Activated naive CD8-positive, alpha-beta T cell treated with anti-CD3 and anti-CD28 coated beads, Interleukin-2, amount 50 U/mL, for 24 hours (primary cell): ENCODE measurements around the gene KCNE1.
"Not testable (repeated sequence)": the region's sequence is repeated elsewhere in the genome, so short reads cannot be mapped to it uniquely, and the experiment has no call there.

Experiments
- ATAC-seq: fragments of 150-1000 bp; cut with Tn5 transposase; one replicate; pipeline ENCODE4 v1.10.0; 2021
- DNase-seq: peaks from one replicate; pipeline ENCODE4 v3.0.0; 2021
- H3K27ac Mint-ChIP-seq: one replicate; pipeline ENCODE4 v1.8.0; 2021; ENCODE audit warnings: mild to moderate bottlenecking, mixed read lengths
- H3K27me3 Mint-ChIP-seq: one replicate; pipeline ENCODE4 v1.8.0; 2021; ENCODE audit warnings: mixed read lengths
- H3K36me3 Mint-ChIP-seq: one replicate; pipeline ENCODE4 v1.8.0; 2021; ENCODE audit warnings: low read depth, mixed read lengths
- H3K4me1 Mint-ChIP-seq: one replicate; pipeline ENCODE4 v1.8.0; 2021; ENCODE audit warnings: mixed read lengths
- H3K4me3 Mint-ChIP-seq: one replicate; pipeline ENCODE4 v1.8.0; 2021; ENCODE audit warnings: mild to moderate bottlenecking, moderate library complexity, mixed read lengths
- H3K9me3 Mint-ChIP-seq: one replicate; pipeline ENCODE4 v1.8.0; 2021; ENCODE audit warnings: mixed read lengths

KCNE1 gene

DNA sequence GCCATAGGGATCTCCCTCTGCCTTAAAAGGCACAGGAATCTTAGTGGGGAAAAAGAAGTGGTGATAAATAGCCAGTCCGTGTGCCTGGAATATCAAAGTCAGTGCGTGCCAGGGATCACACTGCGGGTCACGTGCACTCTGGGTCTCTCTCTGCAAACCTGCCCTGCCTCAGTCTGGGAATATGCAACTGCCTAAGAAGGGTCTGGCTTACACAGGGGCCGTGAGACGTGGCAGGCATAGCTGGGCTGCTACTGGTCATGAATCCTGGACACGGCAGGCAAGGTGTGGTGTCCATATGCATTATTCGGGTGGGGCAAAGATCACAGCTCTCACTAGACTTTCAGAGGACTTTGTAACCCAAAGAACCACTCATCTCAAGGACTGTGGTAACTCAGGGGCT lies 65.0 kb downstream of the KCNE1 start:
- not testable (repeated sequence) for H3K36me3 Mint-ChIP-seq, H3K27me3 Mint-ChIP-seq, H3K27ac Mint-ChIP-seq, H3K9me3 Mint-ChIP-seq, H3K4me1 Mint-ChIP-seq, DNase-seq, H3K4me3 Mint-ChIP-seq, ATAC-seq

DNA sequence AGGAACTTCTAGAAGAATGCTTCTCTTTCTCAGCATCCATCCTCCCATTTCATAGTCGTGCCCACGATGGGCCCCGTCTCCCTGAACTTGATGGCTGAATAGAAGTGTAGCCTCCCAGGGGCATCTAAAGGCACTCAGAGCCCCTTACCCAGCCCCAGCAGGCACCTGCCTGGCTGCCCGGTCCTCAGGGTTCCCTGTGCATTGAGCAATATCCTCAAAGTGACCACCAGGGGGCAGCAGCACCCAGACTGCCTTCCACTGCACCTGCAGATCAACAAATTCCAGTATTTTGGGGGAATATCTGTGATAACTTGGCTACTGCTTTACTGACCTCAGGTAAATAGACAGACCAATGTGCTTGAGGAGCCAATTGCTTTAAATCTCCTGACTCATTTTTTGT lies 68.5 kb downstream of the KCNE1 start:
- ATAC-seq, result not testable (repeated sequence)

DNA sequence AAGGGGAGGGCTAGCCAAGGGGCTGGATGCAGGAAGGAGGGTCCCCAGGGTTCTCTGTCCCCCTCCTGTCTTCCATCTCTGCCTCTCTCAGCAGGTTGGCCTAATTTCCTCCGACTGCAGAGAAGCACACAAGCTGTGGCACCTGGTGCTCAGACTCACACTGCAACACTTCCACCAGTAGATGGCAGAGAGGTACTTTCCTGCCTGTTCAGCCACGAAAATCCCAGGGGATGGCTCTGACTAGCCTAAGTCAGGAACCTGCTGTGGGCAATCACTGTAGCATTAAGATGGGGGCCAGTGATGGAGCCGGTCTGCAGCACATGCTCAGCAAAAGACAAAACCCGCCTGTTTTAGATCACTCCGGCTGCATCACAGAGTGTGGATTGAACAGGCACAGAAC lies 82.3 kb downstream of the KCNE1 start:
- H3K4me3 Mint-ChIP-seq, H3K27me3 Mint-ChIP-seq, H3K27ac Mint-ChIP-seq, DNase-seq, H3K4me1 Mint-ChIP-seq, H3K9me3 Mint-ChIP-seq, ATAC-seq, H3K36me3 Mint-ChIP-seq: not testable (repeated sequence)

More for the DNA sequence above, 68.5 kb downstream of the KCNE1 start:
- not testable (repeated sequence) for H3K27ac Mint-ChIP-seq, H3K4me1 Mint-ChIP-seq, H3K36me3 Mint-ChIP-seq, H3K4me3 Mint-ChIP-seq, H3K9me3 Mint-ChIP-seq, DNase-seq, H3K27me3 Mint-ChIP-seq

DNA sequence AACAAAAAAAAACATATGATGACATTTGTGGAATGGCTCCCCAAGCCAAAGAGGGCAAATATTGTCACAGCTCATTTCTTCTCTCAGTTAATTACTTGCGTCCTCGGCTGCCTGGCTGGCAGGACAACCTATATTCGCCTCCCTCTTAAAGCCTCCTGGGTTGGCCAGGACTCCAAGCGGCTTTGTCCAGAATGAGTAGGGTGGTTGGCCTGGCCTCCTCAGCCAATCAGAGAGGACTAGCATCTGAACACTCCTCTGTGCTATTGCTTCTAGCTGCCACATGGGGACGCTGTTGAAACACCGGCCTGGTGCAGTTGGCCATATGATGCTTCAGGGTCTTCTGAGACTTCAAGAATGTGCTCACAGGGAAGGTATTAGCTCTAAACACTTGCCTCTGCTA lies 83.6 kb downstream of the KCNE1 start:
- DNase-seq, H3K4me1 Mint-ChIP-seq, H3K4me3 Mint-ChIP-seq, H3K27me3 Mint-ChIP-seq, H3K9me3 Mint-ChIP-seq, H3K36me3 Mint-ChIP-seq, H3K27ac Mint-ChIP-seq, ATAC-seq: not testable (repeated sequence)

DNA sequence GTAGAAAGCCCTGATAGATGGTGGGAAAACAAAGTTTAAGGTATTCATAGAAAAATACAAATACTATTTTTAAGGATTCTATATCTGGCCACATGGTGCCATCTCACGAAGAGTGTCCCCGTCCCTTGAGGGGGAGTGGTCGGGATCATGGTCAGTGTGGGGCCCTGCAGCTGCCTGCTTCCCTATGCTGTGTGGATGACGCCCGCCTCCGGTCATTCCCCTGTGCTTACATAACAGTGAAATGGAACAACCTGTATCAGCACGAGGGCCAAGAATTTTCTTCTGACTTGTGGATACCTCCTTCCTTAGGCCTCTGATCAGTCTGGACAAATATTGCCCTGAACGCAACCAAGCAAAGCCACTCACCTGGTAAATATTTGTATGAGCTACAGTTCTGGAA lies 84.7 kb downstream of the KCNE1 start:
- H3K27ac Mint-ChIP-seq, H3K9me3 Mint-ChIP-seq, ATAC-seq, H3K4me3 Mint-ChIP-seq, DNase-seq, H3K27me3 Mint-ChIP-seq, H3K4me1 Mint-ChIP-seq, H3K36me3 Mint-ChIP-seq: not testable (repeated sequence)

DNA sequence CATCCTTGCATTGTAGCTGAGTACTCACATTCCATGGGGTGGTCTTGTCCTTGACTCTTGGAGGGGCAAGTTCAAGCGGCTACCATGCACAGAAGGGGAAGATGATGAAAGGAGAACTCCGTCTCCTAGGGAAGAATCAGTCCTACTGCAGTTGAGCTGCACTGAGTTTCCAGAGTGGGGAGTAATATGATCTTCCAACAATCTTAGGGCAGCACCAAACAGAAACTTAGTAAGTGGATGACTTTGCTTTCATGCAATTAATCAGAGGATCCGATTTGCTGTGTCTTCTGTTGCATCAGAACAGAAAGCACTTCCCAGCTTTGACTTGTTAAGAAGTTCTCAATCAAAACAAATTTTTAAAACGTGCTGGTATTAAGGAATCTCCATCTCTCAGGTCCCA lies 88.2 kb downstream of the KCNE1 start, which contains the start of gene SMIM34:
Gene SMIM34, minus strand, starts transcription at position 147 of the 400 bp plus-strand sequence. Its CDS starts 112 bp downstream, at position 35.
- not testable (repeated sequence) for H3K27me3 Mint-ChIP-seq, H3K9me3 Mint-ChIP-seq, H3K4me3 Mint-ChIP-seq, H3K4me1 Mint-ChIP-seq, DNase-seq, H3K27ac Mint-ChIP-seq, ATAC-seq, H3K36me3 Mint-ChIP-seq

DNA sequence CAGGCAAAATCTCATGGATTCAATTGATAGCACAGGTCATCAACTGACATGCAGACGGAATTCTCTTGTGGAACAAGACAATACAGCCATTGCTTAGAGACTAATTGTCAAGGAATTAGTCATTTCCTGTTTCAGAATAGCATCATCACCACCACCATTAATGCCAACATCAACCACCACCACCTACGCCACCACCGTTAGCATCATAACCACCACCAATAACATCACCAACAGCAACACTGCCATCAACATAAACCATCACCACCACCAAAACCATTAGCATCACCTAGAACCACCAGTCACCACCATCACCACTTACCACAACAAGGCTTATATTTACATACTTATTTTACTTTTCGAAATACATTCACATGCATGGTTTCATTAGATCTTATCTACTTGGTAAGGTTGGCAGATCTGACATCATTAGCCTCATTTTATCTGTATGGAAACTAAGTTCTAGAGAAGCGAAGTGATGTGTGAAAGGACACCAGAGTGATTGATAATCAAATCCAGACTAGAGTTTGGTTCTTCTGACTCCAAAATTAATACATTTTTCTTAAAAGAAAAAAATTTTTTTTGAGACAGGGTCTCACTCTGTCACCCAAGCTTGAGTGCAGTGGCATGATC lies 94.4 kb downstream of the KCNE1 start:
- not testable (repeated sequence) for H3K36me3 Mint-ChIP-seq

DNA sequence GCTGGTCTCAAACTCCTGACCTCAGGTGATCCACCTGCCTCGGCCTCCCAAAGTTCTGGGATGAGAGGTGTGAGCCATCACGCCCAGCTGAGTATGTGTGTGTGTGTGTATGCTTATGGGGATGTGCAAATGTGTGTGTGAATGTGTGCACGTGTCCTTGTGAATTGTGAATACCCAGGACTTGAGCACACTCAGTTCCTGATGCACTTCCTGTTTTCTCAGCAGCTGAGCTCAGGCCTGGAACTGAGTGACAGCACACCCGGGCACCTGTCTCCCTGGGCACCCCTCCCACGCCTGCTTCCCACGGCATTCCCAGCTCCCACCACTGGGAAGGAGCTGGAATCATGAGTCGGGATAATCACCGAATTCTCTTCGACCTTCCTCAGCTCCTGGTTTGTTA lies 104.7 kb downstream of the KCNE1 start:
- not testable (repeated sequence) for DNase-seq, ATAC-seq, H3K4me3 Mint-ChIP-seq, H3K27me3 Mint-ChIP-seq, H3K27ac Mint-ChIP-seq, H3K4me1 Mint-ChIP-seq, H3K9me3 Mint-ChIP-seq, H3K36me3 Mint-ChIP-seq

More for the DNA sequence above, 94.4 kb downstream of the KCNE1 start:
- ATAC-seq, result peak; percentile 79
- H3K4me1 Mint-ChIP-seq, H3K27ac Mint-ChIP-seq, H3K27me3 Mint-ChIP-seq, H3K4me3 Mint-ChIP-seq, DNase-seq, H3K9me3 Mint-ChIP-seq: not testable (repeated sequence)

DNA sequence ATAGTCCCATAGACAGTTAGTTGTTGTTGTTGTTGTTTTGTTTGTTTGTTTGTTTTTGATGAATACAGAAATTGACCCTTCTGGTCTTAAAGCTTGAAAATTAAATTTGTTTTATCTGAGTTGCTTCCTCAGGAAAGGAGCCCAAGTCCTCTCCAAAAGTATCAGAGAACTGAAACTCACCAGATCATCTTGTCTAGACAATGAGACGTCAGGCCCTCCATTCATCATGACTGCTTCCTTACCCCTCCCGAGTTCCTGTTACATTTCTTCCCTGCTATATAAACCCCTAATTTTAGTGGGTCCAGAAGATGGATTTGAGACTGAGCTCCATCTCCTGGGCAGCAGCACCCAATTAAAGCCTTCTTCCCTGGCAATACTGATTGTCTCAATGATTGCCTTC lies 105.3 kb downstream of the KCNE1 start:
- not testable (repeated sequence) for H3K27me3 Mint-ChIP-seq, H3K9me3 Mint-ChIP-seq, DNase-seq, H3K4me1 Mint-ChIP-seq, ATAC-seq, H3K36me3 Mint-ChIP-seq, H3K4me3 Mint-ChIP-seq, H3K27ac Mint-ChIP-seq

DNA sequence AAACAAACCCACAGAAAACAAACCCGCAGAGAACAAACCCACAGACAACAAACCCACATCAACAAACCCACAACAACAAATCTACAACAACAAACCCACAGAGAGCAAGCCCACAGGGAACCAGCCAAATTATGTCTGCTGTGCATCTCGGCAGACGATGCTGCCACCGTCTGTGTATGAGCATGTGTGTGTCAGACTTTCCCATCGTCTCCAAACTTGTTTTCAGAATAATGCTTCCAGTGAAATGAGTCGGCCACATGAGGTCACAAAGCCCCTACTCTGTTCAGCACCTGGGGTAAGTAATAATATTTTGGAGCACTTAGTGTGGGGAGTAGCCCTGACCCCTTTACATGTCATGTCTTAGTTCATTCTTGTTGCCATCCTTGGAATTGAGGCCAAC lies 105.9 kb downstream of the KCNE1 start:
- ATAC-seq, result peak; percentile 75
- not testable (repeated sequence) for DNase-seq, H3K4me3 Mint-ChIP-seq, H3K4me1 Mint-ChIP-seq, H3K36me3 Mint-ChIP-seq, H3K27ac Mint-ChIP-seq, H3K9me3 Mint-ChIP-seq, H3K27me3 Mint-ChIP-seq

DNA sequence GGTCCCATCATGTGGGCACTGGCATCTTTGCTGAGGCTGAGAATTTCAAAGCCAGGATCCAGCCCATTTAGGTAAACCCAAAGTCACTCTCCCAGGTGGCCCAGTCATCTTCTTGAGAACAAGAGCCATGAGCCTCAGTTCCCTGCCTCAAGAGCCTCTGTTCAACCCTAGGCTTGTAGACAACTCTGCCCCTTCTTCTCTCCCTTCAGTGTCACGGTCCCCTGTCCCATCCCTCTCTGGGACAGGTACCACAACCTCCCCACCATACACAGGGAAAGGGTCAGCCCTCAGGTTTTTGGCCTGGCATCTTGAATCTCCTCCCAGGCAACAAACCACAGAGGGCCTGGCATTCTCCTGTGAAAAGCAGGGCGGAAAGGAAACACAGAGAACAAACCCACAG lies 106.3 kb downstream of the KCNE1 start:
- not testable (repeated sequence) for H3K4me1 Mint-ChIP-seq, H3K27me3 Mint-ChIP-seq, H3K4me3 Mint-ChIP-seq, H3K9me3 Mint-ChIP-seq, H3K36me3 Mint-ChIP-seq, DNase-seq, H3K27ac Mint-ChIP-seq, ATAC-seq

DNA sequence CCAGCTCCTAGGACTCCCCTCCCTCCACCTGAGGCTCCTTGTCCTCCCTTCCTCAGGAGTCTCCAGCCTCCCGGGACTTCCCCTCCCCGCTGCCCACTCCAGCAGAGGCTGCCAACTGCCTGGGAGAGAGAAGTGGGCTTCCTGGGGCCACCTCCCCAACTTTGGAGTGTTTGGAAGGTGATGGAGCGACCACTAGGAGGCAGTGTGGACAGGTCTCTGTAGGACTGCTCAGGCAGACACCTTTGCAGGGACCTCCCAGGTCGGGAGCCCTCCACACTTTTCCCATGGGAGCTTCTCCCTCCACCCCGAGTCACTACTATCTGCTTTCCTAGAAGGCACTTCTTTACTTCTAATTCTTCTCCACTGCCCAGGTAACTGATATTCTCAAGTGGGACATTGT lies 107.3 kb downstream of the KCNE1 start:
- DNase-seq, H3K4me1 Mint-ChIP-seq, H3K9me3 Mint-ChIP-seq, H3K4me3 Mint-ChIP-seq, H3K36me3 Mint-ChIP-seq, H3K27ac Mint-ChIP-seq, ATAC-seq, H3K27me3 Mint-ChIP-seq: not testable (repeated sequence)

DNA sequence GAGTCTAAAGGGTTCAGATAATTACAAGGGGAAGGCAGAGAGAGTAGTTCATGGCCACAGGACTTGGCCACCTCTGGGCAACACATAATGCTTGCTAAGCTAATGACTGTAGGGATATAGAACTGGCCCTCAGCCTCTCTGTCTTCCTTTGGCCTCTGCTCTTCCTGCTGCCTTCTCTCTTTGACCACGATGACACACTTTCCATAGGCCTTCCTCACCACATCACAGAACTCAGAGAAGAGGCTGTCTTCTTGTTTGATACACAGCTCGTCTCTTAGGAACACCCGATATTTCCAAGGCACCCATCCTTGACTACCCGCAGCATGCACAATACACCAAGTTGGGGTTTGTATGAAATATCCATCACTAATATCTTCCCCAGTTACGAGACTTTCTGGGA lies 111.5 kb downstream of the KCNE1 start:
- H3K27ac Mint-ChIP-seq, H3K36me3 Mint-ChIP-seq, DNase-seq, H3K9me3 Mint-ChIP-seq, H3K4me1 Mint-ChIP-seq, H3K27me3 Mint-ChIP-seq, H3K4me3 Mint-ChIP-seq: not testable (repeated sequence)
- ATAC-seq, result peak; percentile 73
